GM19035 (cell line): Measurements from ENCODE around the gene SLMAP.
A peak's percentile ranks its signal among the peaks of the same experiment; 100 is the strongest.

Experiments
- ATAC-seq: cut with Tn5 transposase; IDR thresholded peaks from one replicate; pipeline ENCODE4 v1.9.1; 2021; ENCODE audit not compliant: unreplicated experiment

SLMAP gene, protein sequence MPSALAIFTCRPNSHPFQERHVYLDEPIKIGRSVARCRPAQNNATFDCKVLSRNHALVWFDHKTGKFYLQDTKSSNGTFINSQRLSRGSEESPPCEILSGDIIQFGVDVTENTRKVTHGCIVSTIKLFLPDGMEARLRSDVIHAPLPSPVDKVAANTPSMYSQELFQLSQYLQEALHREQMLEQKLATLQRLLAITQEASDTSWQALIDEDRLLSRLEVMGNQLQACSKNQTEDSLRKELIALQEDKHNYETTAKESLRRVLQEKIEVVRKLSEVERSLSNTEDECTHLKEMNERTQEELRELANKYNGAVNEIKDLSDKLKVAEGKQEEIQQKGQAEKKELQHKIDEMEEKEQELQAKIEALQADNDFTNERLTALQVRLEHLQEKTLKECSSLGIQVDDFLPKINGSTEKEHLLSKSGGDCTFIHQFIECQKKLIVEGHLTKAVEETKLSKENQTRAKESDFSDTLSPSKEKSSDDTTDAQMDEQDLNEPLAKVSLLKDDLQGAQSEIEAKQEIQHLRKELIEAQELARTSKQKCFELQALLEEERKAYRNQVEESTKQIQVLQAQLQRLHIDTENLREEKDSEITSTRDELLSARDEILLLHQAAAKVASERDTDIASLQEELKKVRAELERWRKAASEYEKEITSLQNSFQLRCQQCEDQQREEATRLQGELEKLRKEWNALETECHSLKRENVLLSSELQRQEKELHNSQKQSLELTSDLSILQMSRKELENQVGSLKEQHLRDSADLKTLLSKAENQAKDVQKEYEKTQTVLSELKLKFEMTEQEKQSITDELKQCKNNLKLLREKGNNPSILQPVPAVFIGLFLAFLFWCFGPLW

DNA sequence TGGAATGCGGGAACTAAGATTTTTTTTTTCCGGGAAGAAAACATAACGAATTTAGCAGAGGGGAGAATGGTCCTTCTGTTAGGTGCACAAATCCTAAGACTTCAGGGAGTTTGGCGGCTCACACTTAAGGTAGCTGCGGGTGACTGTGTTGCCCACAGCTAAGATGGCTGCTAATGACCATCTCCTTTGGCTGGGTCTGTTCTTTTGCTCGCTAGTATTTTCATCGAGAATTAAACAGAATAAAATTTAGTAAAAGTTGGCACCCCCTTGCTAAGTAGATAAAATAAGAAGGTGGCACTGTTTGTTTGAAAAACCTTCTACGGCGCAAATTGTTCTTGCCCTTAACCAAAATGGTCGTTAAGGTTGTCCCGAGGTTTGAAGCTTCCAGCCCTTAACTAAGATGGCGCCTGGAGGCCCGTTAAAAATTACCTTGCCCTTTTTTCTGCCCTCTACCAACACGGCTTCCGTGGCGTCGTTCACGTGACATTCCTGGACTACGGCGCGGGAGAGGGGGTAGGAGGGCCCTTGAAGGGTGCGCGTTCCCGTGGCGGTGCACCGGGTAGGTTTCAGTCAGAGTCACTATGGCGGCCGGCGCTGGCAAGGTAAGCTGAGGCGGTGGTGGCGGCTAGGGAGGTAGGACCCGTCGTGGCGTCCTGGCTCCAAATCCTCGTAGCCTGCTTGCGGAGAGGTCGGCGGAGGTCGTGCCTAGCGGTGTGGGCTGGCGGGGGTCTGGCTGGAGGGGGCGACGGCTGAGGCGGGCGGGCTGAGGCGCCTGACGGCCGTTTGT lies at the start of gene SLMAP:
Gene SLMAP (plus strand): TSS at position 569 of the 787 bp plus-strand sequence. CDS start 1,343 bp downstream, outside the sequence.
- peak; percentile 91 for ATAC-seq

DNA sequence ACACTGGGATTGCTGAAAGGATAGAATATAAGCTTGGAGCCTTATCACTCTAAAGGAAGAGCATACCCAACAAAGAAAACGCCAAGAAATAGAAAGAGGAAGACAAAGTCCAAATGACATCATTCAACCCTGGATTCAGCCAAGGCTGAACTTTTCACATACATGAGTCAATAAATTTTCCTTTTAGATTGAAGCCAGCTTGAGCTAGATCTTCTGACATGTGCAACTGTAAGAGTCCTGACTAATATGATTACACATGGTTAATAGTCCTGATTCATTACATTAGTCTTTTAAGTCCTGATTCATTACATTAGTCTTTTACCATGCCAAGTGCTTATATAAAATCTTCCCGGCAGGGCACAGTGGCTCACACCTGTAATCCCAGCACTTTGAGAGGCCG lies 49.6 kb upstream of the SLMAP start:
- ATAC-seq, result no peak

DNA sequence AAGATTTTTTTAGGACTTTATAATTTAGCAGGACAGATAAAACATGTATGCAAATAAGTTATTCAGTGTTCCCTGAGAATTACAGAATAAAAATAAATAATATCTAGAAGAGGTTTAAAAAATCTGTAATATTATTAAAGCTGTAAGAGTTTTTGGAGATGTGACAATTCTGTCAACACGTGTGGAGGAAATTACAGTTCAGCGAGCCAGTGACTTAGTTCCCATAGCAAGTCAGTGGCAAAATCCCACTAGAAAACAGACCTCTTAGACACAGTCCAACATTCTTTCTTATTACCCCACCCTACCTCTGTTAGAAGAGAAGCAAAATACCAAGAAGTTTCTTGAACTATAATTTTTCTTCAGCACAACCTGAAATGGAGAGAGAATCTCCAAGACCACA lies 47.1 kb upstream of the SLMAP start:
- no peak for ATAC-seq

DNA sequence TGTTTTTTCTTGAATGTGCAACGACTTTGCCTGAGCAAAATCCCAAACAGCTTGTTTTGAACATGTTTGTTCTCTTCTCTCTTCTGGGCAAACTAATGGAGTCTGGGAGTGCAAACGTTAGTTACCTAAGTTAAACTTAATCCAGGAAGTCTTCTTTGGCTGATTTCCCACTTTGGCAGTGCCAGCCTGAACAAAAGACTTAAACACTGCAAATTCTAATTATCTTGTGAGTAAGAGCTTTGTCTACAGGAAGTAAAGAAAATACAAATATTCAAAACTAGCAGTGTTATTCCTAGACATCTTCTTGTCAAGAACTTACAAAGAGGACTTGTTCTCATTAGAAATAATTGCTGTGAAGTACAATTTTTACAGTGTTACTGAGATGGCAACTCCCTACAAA lies 46.5 kb upstream of the SLMAP start:
- no peak for ATAC-seq

DNA sequence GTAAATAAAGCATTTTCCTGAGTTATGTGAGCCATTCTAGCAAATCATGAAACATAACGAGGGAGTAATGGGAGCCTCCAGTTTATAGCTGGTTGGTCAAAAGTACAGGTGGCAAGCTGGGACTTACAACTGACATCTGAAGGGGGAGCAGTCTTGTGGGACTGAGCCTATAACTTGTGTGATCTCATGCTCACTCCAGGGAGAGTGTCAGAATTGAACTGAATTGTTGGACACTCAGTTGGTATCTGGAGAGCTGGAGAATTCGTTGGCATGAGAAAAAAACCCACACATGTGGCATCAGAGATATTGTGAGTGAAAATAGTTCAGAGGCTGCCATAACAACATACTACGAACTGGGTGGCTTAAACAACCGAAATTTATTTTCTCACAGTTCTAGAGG lies 40.4 kb upstream of the SLMAP start:
- ATAC-seq, result no peak

DNA sequence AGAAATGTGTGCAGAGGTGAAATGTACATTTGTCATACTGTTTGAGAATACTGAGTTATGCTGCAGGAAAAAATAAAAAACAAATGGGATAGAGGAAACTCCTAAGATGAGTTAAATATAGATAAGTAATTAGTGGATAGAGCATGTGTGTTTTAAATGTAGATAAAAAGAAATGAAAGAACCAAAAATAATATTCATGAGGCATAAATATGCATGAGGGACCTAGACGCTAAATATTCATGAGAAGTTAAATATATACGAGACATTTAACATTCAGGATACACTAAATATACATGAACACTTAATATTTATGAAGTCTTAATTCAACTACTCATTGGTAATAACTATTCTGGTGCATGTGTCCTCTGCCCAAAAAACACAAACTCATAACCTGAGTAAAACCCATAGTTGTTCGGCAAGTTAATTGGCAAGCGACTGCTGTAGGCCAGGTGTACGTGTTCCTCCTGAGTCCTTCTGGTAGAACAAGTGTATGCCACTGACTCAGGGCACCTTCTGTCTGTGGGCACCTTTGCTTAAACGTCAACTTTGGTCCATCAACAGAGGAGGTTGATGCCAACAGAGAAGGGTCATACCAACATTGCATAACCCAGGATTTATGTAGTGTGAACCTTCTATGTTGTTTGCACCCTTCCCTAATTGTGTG lies 38.8 kb upstream of the SLMAP start:
- ATAC-seq, result no peak

DNA sequence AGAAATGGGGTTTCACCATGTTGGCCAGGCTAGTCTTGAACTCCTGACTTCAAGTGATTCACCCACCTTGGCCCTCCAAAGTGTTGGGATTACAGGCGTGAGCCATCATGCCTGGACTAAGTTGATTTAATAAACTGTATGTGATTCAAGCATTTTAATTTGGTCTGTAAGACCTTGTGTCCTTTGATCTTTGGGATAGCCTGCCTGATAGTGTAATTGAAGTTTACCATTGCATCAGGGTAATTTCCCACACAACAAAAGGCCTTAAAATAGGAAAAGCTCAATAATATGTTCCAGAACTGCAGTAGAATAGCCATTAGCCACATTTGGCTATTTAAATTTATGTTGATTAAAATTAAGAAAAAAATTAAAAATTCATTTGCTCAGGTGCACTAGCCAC lies 38.0 kb upstream of the SLMAP start:
- ATAC-seq, result no peak

DNA sequence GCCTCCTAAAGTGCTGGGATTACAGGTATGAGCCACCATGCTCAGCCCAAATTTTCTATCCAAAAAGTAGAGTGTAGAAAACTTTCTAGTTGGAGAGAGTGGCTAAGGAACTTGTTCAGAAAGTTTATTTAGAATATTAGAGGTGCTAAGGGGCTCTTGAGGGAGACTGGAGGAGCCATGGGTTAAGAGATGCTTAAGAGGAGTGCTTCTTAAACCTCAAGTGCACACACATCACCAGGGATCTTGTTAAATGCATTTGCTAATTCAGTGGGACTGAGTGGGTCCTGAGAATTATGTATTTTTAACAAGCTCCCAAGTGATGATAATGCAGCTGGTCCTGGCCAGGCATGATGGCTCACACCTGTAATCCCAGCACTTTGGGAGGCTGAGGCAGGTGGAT lies 29.7 kb upstream of the SLMAP start:
- no peak for ATAC-seq

DNA sequence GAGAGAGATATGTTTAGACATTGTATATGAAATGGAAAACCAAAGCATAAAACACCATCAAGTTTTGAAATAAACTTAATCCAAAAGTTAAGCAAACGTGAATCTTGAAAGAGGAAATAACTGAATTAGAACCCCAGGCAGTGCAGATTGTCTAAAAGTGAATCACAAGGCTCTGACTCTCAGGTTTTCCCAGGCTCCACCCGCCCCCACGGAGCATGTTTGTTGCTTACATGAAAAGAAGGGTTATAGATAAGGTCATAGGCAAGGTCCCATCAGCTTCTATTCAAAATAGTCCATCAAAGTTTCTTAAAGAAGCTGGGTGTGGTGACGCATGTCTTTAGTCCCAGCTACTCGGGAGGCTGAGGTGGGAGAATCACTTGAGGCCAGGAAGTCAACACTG lies 29.0 kb upstream of the SLMAP start:
- ATAC-seq, result no peak

DNA sequence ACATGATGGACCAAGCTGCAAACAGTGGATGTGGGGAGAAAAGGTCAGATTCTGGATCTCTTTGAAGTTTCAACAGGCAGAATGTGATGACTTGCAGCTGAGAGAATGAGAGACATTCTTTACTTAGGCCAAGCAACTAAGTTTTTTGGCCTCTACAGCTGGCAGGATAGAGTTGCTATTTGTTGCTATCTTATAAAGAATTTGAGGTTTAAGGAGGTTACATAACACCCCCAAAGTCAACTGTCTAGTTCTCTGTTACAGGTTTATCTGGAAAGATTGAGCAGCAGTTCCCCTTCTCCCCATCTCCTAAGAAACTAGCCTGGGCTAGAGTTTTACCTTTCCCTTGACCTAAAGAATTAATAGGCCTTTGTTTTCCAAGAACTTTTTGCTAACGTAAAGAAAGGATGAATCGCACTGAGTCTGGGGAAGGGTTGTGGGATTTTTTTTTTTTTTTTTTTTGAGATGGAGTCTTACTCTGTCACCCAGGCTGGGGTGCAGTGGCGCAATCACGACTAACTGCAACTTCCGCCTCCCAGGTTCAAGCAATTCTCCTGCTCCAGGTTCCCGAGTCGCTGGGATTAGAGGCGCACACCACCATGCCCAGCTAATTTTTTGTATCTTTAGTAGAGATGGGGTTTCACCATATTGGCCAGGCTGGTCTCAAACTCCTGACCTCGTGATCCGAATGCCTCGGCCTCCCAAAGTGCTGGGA lies 26.6 kb upstream of the SLMAP start:
- ATAC-seq, result no peak

DNA sequence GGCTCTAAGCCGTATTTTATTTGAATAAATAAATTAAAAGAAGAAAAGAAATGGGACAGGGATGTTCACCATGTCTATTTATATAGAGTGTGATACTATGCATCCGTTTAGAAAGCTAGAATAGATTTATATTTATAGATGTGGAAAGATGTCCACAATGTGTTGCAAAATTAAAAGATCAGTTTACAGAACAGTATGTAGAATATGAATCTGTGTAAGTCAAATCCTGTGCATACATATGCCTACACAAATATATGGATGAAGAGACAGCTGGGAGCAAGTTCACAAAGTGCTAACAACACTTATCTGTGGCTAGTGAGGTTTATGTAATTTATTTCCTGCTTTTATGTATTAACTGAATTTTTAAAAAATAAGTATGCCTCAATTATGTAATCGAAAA lies 25.4 kb upstream of the SLMAP start:
- no peak for ATAC-seq

DNA sequence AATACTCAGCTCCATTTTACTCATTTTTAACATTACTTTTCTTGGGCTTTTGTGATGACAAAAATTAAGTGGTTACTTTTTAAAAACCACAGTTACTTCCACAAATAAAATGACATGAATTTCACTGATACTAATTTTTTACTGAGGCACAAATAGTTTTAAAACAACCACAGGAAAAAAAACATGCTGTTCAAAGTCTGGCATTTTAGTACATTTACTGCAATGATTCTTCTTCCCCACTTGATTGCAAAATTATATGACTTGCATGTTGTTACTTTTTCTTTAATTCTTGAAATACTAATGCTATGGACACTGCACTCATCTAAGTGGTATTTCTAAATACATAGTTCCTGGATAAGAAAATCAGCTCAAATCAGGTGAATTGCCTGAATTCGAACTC lies 24.8 kb upstream of the SLMAP start:
- no peak for ATAC-seq

DNA sequence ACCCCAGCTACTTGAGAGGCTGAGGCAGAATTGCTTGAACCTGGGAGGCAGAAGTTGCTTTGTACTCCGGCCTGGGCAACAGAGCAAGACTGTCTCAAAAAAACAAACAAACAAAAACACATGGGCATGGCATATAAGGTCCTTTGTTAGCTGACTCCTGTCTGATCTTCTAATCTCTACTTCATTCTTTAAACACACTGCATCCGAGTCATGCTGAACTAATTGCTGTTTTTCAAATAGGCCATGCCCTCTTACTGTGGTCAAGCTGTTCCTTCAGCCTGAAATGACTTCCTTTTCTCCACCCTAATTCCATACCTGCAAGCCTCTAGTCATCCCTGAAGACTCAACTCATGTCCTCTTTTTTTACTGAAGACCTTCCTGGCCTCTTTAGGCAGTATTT lies 22.3 kb upstream of the SLMAP start:
- ATAC-seq, result no peak

DNA sequence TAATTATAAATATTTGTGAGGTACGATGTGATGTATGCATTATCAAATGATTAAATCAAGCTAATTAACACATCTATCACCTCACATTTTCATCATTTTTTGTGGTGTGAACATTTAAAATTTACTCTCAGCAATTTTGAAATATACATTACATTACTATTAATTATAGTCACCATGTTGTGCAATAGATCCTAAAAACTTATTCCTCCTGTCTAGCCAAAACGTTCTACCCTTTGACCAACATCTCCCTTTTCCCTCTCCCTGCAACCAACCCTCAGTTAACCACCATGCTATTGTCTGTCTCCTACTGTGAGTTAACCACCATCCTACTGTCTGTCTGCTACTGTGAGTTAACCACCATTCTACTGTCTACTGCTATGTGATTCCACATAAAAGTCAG lies 20.7 kb upstream of the SLMAP start:
- ATAC-seq, result no peak

DNA sequence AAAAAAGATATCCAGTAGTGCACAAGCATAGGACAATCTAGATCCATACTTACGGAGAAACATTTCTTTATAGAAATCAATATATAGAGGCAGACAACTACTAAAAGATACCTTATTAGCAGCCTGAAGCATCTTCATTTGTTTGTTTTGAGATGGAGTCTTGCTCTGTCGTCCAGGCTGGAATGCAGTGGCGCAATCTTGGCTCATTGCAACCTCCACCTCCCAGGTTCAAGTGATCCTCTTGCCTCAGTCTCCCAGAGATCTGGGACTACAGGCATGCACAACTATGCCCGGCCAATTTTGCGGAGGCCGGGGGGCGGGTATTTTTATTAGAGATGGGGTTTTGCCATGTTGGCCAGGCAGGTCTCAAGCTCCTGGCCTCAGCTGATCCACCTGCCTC lies 18.3 kb upstream of the SLMAP start:
- ATAC-seq, result no peak

DNA sequence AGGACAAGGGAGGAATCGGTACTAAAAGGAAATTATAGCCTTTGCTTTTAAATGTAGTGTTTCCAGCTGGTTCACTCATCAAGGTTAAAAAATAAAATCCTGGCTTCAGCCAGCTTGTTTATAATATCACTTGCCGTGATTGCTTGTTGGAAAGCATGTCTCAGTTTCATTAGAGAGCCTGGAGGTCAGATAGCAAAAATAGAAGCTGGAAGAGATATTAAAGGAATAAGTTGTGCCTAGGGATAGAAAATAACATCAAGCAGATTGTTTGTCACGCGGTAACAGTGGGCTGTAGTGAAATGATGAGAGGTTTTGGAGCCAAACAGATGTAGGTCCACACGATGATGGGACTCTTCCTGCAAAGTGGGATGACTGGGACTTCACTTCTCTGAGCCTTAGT lies 17.7 kb upstream of the SLMAP start:
- no peak for ATAC-seq

DNA sequence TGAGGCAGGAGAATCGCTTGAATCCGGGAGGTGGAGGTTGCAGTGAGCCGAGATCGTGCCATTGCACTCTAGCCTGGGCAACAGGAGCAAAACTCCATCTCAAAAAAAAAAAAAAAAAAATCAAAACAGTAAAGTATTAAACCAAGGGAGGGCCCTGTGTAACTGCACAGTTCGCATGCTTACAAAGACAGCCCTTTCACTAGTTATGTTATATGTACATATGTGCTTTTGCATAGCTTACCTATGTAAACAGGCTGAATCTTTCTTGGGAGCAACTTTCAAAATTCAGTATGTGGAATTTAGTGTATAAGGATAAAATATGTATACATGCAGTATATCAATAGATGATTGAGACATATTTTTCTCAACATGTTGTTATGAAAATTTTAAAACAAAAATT lies 16.1 kb upstream of the SLMAP start:
- no peak for ATAC-seq

DNA sequence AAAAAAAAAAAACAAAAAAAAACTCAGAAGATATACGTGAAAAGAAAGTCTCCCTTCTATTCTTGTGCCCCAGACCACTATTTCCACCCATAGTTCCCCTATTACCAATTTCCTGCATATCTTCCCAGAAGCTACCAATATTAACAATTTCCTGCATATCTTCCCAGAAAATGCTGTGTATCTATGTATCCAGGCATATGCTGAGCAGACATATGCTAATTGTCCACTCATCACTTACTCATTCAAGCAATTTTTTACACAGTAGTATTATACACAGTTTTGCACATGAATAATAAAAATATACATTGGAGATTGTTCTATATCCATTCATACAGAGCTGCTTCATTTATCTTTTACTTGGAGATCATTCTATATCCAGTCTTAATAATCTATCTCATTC lies 12.6 kb upstream of the SLMAP start:
- ATAC-seq, result no peak

DNA sequence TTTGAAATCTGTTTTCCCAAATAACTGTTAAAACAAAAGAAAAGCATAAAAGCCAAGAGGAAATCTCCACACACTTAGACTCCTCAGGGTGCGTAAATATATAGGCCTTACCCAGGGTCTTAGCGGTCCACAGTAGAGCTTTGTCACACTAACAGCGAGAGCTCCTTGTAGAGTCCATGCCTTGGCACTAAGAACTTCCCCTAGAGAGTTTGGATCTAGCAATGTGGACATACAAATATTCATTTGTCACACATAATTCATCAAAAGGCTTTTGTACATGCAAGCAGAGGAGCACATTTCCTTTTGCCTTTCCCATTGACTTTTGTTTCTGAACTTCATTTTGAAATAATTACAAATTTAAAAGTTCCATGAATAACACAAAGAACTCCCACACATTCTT lies 11.0 kb upstream of the SLMAP start:
- ATAC-seq, result no peak
